GM06990 (cell line): ENCODE data around the gene PDLIM7.
A peak's percentile ranks its signal among the peaks of the same experiment; 100 is the strongest.

Source experiments
- DNase-seq: peaks from one replicate; pipeline ENCODE4 v3.0.0-alpha.2; 2011; ENCODE audit not compliant: insufficient read length; ENCODE audit errors: extremely low read depth
- H3K27me3 ChIP-seq: replicated peaks from 2 replicates; pipeline ENCODE4 v1.6.0; 2011; ENCODE audit warnings: low read length; ENCODE audit not compliant: control insufficient read depth, insufficient read depth
- H3K36me3 ChIP-seq: 2 replicates; pipeline ENCODE4 v1.5.1; 2011; ENCODE audit warnings: low read length; ENCODE audit not compliant: control insufficient read depth, insufficient read depth
- H3K4me3 ChIP-seq: replicated peaks from 2 replicates; pipeline ENCODE4 v1.5.1; 2011; ENCODE audit warnings: low read depth, mild to moderate bottlenecking, control low read depth, low read length
- TF ChIP-seq, protein P1 (sequence below): IDR thresholded peaks from 2 replicates; pipeline ENCODE4 v1.5.1; 2011; ENCODE audit warnings: low read length, control low read depth, mild to moderate bottlenecking, inconsistent platforms; ENCODE audit not compliant: insufficient read depth, poor library complexity, severe bottlenecking

The PDLIM7 gene

DNA sequence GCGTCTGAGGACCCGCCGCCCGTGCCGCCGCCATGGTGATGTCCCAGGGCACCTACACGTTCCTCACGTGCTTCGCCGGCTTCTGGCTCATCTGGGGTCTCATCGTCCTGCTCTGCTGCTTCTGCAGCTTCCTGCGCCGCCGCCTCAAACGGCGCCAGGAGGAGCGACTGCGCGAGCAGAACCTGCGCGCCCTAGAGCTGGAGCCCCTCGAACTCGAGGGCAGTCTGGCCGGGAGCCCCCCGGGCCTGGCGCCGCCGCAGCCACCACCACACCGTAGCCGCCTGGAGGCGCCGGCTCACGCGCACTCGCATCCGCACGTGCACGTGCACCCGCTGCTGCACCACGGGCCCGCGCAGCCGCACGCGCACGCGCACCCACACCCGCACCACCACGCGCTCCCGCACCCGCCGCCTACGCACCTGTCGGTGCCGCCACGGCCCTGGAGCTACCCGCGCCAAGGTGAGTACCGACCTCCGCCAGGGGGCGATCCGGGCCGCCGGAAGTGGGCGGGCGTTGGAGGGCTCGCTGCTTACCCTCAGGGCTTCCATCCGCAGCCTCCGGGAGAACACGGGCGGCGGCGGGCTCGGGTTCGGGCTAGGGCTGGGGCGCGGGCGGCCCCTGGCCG is 42.3 kb downstream of the PDLIM7 start:
- peak; percentile 94 for DNase-seq
- Histone ChIP-seq H3K36me3 (no peaks in the 10 kb centered on the region; the same call in 1 of the 2 replicates), H3K4me3 (peak overlapping the region; percentile 71)

DNA sequence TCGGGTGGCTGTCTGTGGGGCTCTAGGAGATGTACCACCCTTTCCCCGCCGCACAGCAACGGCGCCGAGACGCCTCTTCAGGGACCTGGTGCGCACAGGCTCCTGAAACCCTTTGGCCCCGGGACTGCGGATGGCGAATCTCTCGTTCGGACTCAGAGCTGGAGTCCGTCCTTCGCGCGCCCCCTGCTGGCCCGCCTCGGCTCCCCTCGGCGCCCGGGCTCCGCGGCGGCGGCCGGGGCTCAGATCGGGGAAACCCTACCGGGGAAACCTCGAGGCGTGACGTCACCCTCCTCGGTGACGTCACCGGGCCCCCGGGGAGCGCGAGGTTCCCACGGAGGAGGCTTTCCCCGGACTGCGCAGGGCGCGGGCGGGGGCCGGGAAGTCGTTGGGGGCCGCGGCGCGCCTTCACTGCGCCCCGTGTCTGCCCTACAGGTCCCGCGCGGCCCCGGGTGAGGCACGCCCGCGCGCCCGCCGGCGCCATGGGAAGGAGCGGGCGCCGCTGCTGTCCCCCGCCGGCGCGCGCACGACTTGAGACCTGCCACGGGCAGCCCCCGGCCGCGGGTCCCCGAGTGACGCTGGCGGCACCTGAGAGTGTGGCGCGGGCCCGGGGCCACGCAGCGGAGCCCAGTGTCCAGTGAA is 42.9 kb downstream of the PDLIM7 start:
- TF ChIP-seq, protein P1, sequence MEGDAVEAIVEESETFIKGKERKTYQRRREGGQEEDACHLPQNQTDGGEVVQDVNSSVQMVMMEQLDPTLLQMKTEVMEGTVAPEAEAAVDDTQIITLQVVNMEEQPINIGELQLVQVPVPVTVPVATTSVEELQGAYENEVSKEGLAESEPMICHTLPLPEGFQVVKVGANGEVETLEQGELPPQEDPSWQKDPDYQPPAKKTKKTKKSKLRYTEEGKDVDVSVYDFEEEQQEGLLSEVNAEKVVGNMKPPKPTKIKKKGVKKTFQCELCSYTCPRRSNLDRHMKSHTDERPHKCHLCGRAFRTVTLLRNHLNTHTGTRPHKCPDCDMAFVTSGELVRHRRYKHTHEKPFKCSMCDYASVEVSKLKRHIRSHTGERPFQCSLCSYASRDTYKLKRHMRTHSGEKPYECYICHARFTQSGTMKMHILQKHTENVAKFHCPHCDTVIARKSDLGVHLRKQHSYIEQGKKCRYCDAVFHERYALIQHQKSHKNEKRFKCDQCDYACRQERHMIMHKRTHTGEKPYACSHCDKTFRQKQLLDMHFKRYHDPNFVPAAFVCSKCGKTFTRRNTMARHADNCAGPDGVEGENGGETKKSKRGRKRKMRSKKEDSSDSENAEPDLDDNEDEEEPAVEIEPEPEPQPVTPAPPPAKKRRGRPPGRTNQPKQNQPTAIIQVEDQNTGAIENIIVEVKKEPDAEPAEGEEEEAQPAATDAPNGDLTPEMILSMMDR = peak; percentile 53
- peak; percentile 94 for DNase-seq
- Histone ChIP-seq H3K27me3 (no peaks in the 10 kb centered on the region), H3K36me3 (no peaks in the 10 kb centered on the region; the same call in 1 of the 2 replicates), H3K4me3 (peak overlapping the region; percentile 71)

More for the DNA sequence above, 42.3 kb downstream of the PDLIM7 start:
- no peaks in the 10 kb centered on the region for H3K27me3 ChIP-seq
- TF ChIP-seq, protein P1 = peak; percentile 72

DNA sequence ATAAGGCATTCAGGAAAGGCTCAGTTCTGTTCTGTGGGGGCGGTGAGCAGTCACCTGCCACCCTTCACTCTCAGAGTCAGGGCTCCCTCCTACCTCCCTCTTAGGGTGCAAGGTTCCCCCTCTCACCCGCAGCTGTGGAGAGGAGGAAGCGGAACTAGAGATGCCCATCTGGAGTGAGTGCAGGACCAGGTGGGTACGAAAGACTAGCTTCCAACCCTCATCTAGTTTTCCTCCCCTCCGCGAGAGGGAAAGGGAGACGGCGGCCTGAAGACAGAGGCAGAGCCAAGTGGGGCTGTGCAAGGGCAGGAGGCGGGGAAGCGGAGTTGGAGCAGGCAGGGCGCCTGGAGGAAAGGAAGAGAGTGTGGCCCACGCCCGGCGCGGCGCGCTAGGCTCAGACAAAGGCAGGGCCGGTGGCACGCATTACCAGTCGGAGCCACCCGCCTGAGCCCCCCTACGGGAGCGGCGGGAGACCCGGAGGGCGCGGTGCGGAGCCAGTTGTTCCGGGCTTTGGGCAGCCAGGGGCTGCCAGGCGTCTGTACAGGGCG is 43.5 kb downstream of the PDLIM7 start:
- no peak for DNase-seq
- Histone ChIP-seq H3K27me3 (no peaks in the 10 kb centered on the region), H3K4me3 (peak overlapping the region; percentile 71), H3K36me3 (no peaks in the 10 kb centered on the region; the same call in 1 of the 2 replicates)
- TF ChIP-seq, protein P1 = no peak

DNA sequence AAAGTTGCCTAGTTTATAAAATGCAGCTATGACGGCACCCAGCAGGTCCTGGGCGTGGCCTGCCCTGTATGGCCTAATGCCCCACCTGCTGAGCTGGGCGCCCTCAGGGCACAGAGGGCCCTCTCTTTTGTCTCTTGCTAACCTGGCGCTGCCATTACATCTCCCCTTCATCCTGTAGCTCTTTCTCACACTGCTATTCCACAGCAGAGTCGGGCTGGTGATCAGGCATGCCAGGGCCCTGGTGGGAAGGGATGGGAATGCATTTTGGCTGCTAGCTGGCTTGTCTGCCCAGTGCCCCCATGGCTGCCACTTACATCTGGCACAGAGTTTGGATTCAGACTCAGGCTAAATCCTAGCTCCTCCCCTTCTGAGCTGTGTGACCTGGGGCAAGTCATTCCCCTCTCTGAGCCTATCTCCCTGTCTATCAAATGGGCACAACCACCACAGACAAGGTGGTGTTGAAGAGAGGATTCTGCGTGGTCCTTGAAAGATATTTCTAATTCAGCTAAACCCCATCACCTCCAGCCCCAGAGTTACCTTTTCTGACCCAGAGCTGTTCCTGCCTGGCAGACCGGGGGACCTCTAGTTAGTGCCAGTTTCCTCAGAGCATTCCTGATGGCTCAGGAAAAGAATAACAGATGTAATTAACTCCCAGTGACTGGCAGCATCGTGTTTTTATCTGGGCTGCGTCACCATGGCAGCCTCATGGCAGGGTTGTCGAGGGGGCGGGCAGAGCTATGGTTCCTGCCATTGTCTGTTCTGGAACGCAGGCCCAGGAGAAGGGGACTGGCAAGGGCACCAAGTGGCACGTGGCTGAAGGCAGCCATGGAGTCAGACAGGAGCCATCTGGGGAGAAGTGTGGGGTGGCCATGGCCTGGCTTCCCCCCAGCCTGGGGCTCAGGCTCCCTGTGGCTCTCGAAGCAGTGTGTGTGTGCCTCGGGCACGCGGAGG is 44.4 kb downstream of the PDLIM7 start:
- TF ChIP-seq, protein P1 = no peak
- no peak for DNase-seq
- no peak overlapping the region for H3K4me3 ChIP-seq
- no peaks in the 10 kb centered on the region; the same call in 1 of the 2 replicates for H3K36me3 ChIP-seq
- H3K27me3 ChIP-seq = no peaks in the 10 kb centered on the region

DNA sequence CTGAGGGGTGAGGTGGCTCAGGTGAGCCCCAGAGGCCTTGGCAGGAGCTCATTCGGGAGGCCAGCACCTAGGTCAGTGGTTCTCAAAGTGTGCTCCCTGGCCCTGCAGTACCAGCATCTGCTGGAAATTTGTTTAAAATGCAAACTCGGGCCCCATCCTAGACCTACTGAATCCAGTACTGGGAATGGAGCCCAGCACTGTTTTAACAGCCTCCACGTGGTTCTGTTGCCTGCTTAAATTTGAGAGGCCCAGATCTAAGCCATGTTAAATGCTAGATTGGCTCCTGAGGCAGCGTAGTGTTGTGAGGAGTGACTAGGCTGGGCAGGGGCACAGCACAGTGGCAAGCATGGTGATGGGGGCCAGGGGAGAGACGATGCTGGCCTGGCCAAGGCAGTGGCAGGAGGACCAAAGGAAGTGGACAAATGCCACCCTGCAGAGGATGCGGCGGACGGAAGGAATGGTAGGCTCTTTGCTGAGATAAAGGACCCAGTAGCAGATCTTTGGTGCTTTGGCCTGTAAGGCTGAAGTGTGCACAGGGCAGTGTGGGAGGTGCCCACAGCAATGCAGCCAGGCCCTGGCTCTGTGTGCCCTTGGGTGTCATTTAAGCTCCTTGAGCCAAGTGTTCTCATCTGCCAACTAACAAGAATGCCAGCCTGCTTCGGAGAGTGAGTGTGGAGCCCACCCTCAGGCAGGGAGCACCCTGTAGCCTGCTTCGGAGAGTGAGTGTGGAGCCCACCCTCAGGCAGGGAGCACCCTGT is 46.6 kb downstream of the PDLIM7 start:
- DNase-seq = no peak
- no peaks in the 10 kb centered on the region for H3K27me3 ChIP-seq
- no peaks in the 10 kb centered on the region; the same call in 1 of the 2 replicates for H3K36me3 ChIP-seq
- no peak overlapping the region for H3K4me3 ChIP-seq
- TF ChIP-seq, protein P1 = no peak
